Right lobe of liver (tissue), 6 donors: ENCODE measurements around the gene PRSS38. TPM values are rescaled to one million over a fixed set of nuclear protein-coding genes. Genes with fewer than 3 reads are reported as not detected.

Experiments
- ATAC-seq, 4 donors: fragments of 200-7000 bp; cut with Tn5 transposase; one replicate each; pipeline ENCODE4 v1.9.1; 2020; ENCODE audit warnings: mild to moderate bottlenecking in 4 of 4, moderate library complexity in 4 of 4
- DNase-seq, 3 donors: peaks; one replicate each; pipeline ENCODE4 v3.0.0-alpha.2; 2020
- H3K27ac ChIP-seq, 3 donors: fragments of 200-600 bp; one replicate each; pipeline ENCODE4 v1.8.0; 2022
- H3K27me3 ChIP-seq, 2 donors: fragments of 200-600 bp; one replicate each; pipeline ENCODE4 v1.8.0; 2022
- H3K36me3 ChIP-seq, 4 donors: fragments of 200-600 bp; sonication (generic) in 1 of 4; one replicate each; pipeline versions ENCODE4 v1.5.1 to v1.8.0; 2017 to 2022; ENCODE audit warnings: control low read depth in 1 of 4
- H3K4me1 ChIP-seq, 4 donors: fragments of 200-600 bp; sonication (generic) in 1 of 4; one replicate each; pipeline versions ENCODE4 v1.5.1 to v1.8.0; 2017 to 2022; ENCODE audit warnings: control low read depth in 1 of 4
- H3K4me3 ChIP-seq, 3 donors: fragments of 200-600 bp; one replicate each; pipeline ENCODE4 v1.8.0; 2022
- H3K9me3 ChIP-seq, 4 donors: fragments of 200-600 bp; sonication (generic) in 1 of 4; one replicate each; pipeline versions ENCODE4 v1.5.1 to v1.8.0; 2017 to 2022; ENCODE audit warnings: control low read depth in 1 of 4
- CTCF ChIP-seq, 4 donors: fragments of 200-600 bp in 3 of 4; fragments of 450-650 bp in 1 of 4; IDR thresholded peaks; one replicate each; pipeline versions ENCODE4 v1.5.1 to v1.8.0; 2016 to 2022; ENCODE audit warnings: antibody characterized with exemption in 4 of 4, mild to moderate bottlenecking in 2 of 4
- POLR2A ChIP-seq: fragments of 450-650 bp; IDR thresholded peaks from one replicate; pipeline ENCODE4 v1.6.1; 2017; ENCODE audit warnings: antibody characterized with exemption, mild to moderate bottlenecking
- WGBS: methylation state at CpG from one replicate; pipeline ENCODE4 v1.1.6; 2018; ENCODE audit warnings: low coverage, low lambda C conversion rate; ENCODE audit not compliant: insufficient coverage; ENCODE audit errors: missing lambda C conversion rate; 5-methylcytosine and 5-hydroxymethylcytosine counted together
- intact Hi-C, 2 donors: fragments of 100-400 bp; cut with DNase I; formaldehyde crosslinking; loops; one replicate each; pipeline versions ENCODE4 v1.11.2 to v1.14.1; 2022
- total RNA-seq, 6 experiments: library from RNA; depleted of rRNA in 2 of 6; stranded (reverse); fragments of >200 nt in 2 of 6; fragmentation: NEBNext Ultra II Directional in 3 of 6; extraction: Animal tissue kit (Norgen Biotek cat#: 25700) in 3 of 6; gene quantifications; one replicate each; pipeline versions ENCODE4 v1.1.0 to v1.2.4, GENCODE V29; 2016 to 2023
- donor health status: DM: no; HTN: yes; CAD: no.
- donor health status: DM: no; HTN: no; CAD: no.
- donor health status: DM: no; HTN: no; CAD: no.
- donor health status: DM: no; HTN: yes; CAD: no.
- donor health status: DM: no; HTN: yes; CAD: no.

Gene PRSS38
- total RNA-seq, 6 experiments from 2014 or later, result not detected

DNA sequence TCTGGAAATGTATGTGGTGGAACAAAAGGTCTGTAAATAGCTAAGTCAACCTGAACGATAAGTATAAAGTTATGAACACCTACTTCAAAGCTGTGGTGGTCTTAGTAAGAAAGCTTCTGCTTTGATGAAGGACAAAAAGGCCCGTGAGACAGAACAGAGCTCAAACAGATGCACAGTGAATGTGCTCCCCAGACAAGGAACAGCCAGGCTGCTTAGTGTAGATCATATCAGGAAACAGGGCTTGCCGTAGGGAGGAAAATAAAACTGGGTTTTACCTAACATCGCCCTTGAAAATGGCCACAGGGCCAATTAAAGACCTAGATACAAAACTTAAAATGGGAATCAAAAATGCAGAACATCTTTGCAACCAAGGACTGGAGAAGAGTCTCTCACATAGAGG, 40.2 kb downstream of the PRSS38 start:
- no peaks in the 10 kb centered on the region for H3K9me3 ChIP-seq
- WGBS, result 48% methylated on average over 3 of the region's 4 CpGs
- DNase-seq, result no peak
- intact Hi-C loops, result no loop called here
- no peak overlapping the region for H3K4me3 ChIP-seq
- no peaks in the 10 kb centered on the region for H3K27me3 ChIP-seq
- TF ChIP-seq POLR2A (no peak), CTCF (IDR thresholded peaks at IDR 0.05) (no peak)
- H3K27ac ChIP-seq, result no peak overlapping the region
- no peaks in the 10 kb centered on the region for H3K4me1 ChIP-seq
- ATAC-seq, result no peak
- no peaks in the 10 kb centered on the region for H3K36me3 ChIP-seq

DNA sequence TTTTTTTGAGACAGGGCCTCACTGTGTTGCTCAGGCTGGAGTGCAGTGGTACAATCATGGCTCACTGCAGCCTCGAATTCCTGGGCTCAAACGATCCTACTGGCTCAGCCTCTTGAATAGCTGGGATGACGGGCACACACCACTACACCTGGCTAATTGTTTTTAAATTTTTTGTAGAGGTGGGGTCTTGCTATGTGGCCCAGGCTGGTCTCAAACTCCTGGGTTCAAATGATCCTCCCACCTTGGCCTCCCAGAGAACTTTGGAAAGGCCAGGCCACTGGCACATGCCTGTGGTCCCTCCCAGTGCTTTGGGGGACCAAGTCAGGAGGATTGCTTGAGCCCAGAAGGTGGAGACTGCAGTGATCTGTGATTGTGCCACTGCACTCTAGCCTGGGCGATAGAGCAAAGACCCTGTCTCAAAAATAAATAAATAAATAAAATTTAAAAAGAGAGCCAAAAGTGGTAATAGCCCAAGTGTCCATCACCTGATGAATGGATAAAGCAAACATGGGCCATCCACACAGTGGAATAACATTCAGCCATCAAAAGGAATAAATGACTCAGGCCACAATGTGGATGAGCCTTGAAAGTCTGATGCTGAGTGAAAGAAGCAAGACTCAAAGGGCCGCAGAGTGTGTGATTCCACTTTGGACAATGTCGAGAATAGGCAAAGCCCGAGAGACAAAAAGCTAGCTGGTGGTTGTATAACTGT, 40.8 kb downstream of the PRSS38 start:
- no peak overlapping the region for H3K4me3 ChIP-seq
- DNase-seq (no peak), ATAC-seq (no peak)
- WGBS, result 62% methylated on average over 7 of the region's 7 CpGs
- H3K9me3 ChIP-seq, result no peaks in the 10 kb centered on the region
- no peak overlapping the region for H3K27ac ChIP-seq
- TF ChIP-seq CTCF (IDR thresholded peaks at IDR 0.05) (no peak), POLR2A (no peak)
- no peaks in the 10 kb centered on the region for H3K4me1 ChIP-seq
- H3K27me3 ChIP-seq, result no peaks in the 10 kb centered on the region
- no peaks in the 10 kb centered on the region for H3K36me3 ChIP-seq
- intact Hi-C loops, result no loop called here

GRCh38 chr1:227864882-227865281, 49.4 kb downstream of the PRSS38 start:
- Histone ChIP-seq H3K27ac (no peak overlapping the region), H3K9me3 (peaks cover 0 to 6% (median 0%) of the 10 kb centered on the region in 4 donors), H3K36me3 (no peaks in the 10 kb centered on the region), H3K4me1 (no peaks in the 10 kb centered on the region), H3K4me3 (no peak overlapping the region), H3K27me3 (no peaks in the 10 kb centered on the region)
- DNase-seq (no peak), ATAC-seq (no peak)
- TF ChIP-seq POLR2A (no peak), CTCF (IDR thresholded peaks at IDR 0.05) (no peak)
- intact Hi-C loops, result no loop called here

DNA sequence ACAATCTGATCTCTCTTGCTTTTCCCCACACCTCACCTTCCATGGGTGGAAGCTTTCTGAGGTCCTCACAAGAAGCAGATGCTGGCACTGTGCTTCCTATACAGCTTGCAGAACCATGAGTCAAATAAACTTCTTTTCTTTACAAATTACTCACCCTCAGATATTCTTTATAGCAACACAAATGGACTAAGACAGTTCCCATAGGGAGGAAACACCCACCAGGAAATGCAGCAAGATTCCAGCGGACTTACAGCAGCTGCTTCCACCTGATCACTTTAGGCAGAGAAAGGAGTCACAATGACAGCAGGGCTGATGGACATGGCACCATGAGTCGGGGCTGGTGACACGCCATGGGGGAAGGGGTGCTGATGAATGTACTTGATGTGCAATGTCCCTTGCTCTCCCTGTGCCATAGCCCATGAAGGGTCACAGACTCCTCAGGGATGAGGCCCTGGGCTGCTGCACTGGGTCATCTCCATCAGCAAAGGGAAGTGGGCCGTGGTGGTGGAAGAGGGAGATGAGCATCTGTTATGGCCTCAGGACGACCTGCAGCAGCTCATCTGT, 53.9 kb downstream of the PRSS38 start:
- Histone ChIP-seq H3K4me1 (no peaks in the 10 kb centered on the region), H3K4me3 (no peak overlapping the region), H3K9me3 (peaks cover 0 to 3% (median 0%) of the 10 kb centered on the region in 4 donors), H3K36me3 (no peaks in the 10 kb centered on the region), H3K27ac (no peak overlapping the region), H3K27me3 (no peaks in the 10 kb centered on the region)
- ATAC-seq (no peak), DNase-seq (no peak)
- intact Hi-C loops, result no loop called here
- TF ChIP-seq POLR2A, result no peak
- no peak for TF ChIP-seq CTCF (IDR thresholded peaks at IDR 0.05)
- 53% methylated on average over 3 of the region's 5 CpGs for WGBS
